GM19238 (cell line): ENCODE results near the gene ZNF785.
"Not testable (repeated sequence)": the region's sequence is repeated elsewhere in the genome, so short reads cannot be mapped to it uniquely, and the experiment has no call there.

Experiments used
- DNase-seq: peaks from one replicate; pipeline ENCODE4 v3.0.0; 2011; ENCODE audit warnings: low spot score; ENCODE audit not compliant: insufficient read length

Gene ZNF785

GRCh38 chr16:30585400-30586191 lies at the start of gene ZNF785:
ZNF785 (minus strand) TSS chr16:30585697; CDS start chr16:30585611, 86 bp downstream.
- peak; percentile 95 for DNase-seq

GRCh38 chr16:30633526-30633925 lies 48.0 kb upstream of the ZNF785 start:
- DNase-seq = no peak

GRCh38 chr16:30632454-30632853 lies 47.0 kb upstream of the ZNF785 start:
- DNase-seq = not testable (repeated sequence)

- DNase-seq = peak; percentile 55
Measured at GRCh38 chr16:30628628-30629540, 43.4 kb upstream of the ZNF785 start.

GRCh38 chr16:30626236-30626635 lies 40.7 kb upstream of the ZNF785 start:
- no peak for DNase-seq

GRCh38 chr16:30623536-30624283 lies 38.2 kb upstream of the ZNF785 start:
- DNase-seq = no peak

GRCh38 chr16:30622455-30623032 lies 37.0 kb upstream of the ZNF785 start:
- DNase-seq = no peak

- DNase-seq = no peak
Measured at GRCh38 chr16:30621765-30622164, 36.3 kb upstream of the ZNF785 start.

GRCh38 chr16:30620169-30620568 lies 34.7 kb upstream of the ZNF785 start:
- DNase-seq = no peak

GRCh38 chr16:30619638-30620037 lies 34.1 kb upstream of the ZNF785 start:
- DNase-seq = no peak

- DNase-seq = no peak
Measured at GRCh38 chr16:30619202-30619601, 33.7 kb upstream of the ZNF785 start.

GRCh38 chr16:30615358-30616091 lies 30.0 kb upstream of the ZNF785 start:
- DNase-seq = no peak

GRCh38 chr16:30609926-30610839 lies 24.7 kb upstream of the ZNF785 start, which contains the start of gene ZNF689:
ZNF689 (minus strand) TSS chr16:30610389; CDS start chr16:30610041, 348 bp downstream.
- DNase-seq = peak; percentile 90

GRCh38 chr16:30609002-30609925 lies 23.8 kb upstream of the ZNF785 start:
- peak; percentile 43 for DNase-seq

- DNase-seq = no peak
Measured at GRCh38 chr16:30606004-30606403, 20.5 kb upstream of the ZNF785 start.

- no peak for DNase-seq
Measured at GRCh38 chr16:30605158-30605557, 19.7 kb upstream of the ZNF785 start.

GRCh38 chr16:30604316-30604947 lies 18.9 kb upstream of the ZNF785 start:
- no peak for DNase-seq

- DNase-seq = no peak
Measured at GRCh38 chr16:30603945-30604315, 18.4 kb upstream of the ZNF785 start.
